GM19324 (cell line): ENCODE data around the gene SYMPK.

Source experiments
- ATAC-seq: cut with Tn5 transposase; IDR thresholded peaks from one replicate; pipeline ENCODE4 v1.9.1; 2021; ENCODE audit warnings: mild to moderate bottlenecking, moderate library complexity; ENCODE audit not compliant: unreplicated experiment, low FRiP score

The SYMPK gene

GRCh38 chr19:45769821-45770191 lies 93.1 kb downstream of the SYMPK start:
- no peak for ATAC-seq

GRCh38 chr19:45768984-45769782 lies 93.8 kb downstream of the SYMPK start, which contains the start of gene SIX5:
SIX5 (minus strand) TSS chr19:45769252; CDS start chr19:45768844, 408 bp downstream.
- peak; percentile 75 for ATAC-seq

GRCh38 chr19:45768655-45768983 lies 94.3 kb downstream of the SYMPK start:
- no peak for ATAC-seq

GRCh38 chr19:45767881-45768654 lies 94.9 kb downstream of the SYMPK start:
- ATAC-seq: no peak

- ATAC-seq: no peak
These were observed 95.5 kb downstream of the SYMPK start for GRCh38 chr19:45767410-45767880.

- no peak for ATAC-seq
These were observed 96.0 kb downstream of the SYMPK start for GRCh38 chr19:45766869-45767346.

- no peak for ATAC-seq
These were observed 96.6 kb downstream of the SYMPK start for GRCh38 chr19:45766296-45766868.

DNA sequence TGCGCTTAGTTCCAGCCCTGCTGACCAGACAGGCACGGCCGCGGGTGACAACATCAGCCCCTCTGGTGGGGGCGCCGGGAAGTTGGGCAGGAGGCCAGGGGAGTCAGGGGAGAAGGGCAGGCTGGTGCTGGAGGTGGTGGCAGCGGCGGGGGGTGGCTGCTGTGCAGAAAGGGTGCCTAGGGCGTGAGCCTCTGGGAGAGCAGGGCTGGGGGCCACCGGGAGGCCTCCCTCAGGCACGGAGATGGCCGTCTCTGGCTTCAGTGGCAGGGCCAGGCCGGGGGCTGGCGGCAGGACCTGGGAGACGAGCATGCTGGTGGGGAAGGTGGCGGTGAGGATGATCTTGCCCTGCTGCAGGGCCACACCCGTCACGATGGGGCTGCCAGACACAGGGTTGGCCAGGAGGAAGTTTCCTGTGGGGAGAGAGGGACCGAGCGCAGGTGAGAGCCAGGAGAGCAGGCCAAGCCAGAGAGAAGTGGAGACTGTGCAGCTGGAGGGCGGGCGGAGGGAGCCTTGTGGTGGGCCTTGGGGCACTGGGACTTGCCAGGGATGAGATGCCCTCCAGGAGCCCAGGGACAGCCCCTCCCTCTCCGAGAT lies 97.1 kb downstream of the SYMPK start:
- no peak for ATAC-seq
